Neuronal stem cell (in vitro differentiated cells): ENCODE data around the gene EPHA2.

ENCODE experiments used
- DNase-seq: peaks from one replicate; pipeline ENCODE4 v3.0.0-alpha.2; 2013; ENCODE audit warnings: low spot score
- H2AFZ ChIP-seq: one replicate; pipeline ENCODE4 v1.6.1; 2013; ENCODE audit warnings: mild to moderate bottlenecking, low read length, inconsistent platforms
- H2AK5ac ChIP-seq: 2 replicates; pipeline ENCODE4 v1.6.1; 2013; ENCODE audit warnings: low read depth, mild to moderate bottlenecking, inconsistent platforms, low read length, moderate library complexity, mixed read lengths
- H2BK120ac ChIP-seq: 2 replicates; pipeline ENCODE4 v1.6.1; 2013; ENCODE audit warnings: low read depth, mild to moderate bottlenecking, inconsistent platforms, low read length, moderate library complexity, mixed read lengths
- H2BK12ac ChIP-seq: one replicate; pipeline ENCODE4 v1.6.1; 2013; ENCODE audit warnings: low read length, inconsistent platforms
- H2BK15ac ChIP-seq: 2 replicates; pipeline ENCODE4 v1.6.1; 2013; ENCODE audit warnings: mild to moderate bottlenecking, low read length, inconsistent platforms, mixed read lengths
- H2BK5ac ChIP-seq: one replicate; pipeline ENCODE4 v1.6.1; 2013; ENCODE audit warnings: inconsistent platforms, mild to moderate bottlenecking, low read length, moderate library complexity
- H3K14ac ChIP-seq: one replicate; pipeline ENCODE4 v1.6.1; 2013; ENCODE audit warnings: low read length, inconsistent platforms
- H3K18ac ChIP-seq: 2 replicates; pipeline ENCODE4 v1.6.1; 2013; ENCODE audit warnings: low read length, inconsistent platforms
- H3K23ac ChIP-seq: 2 replicates; pipeline ENCODE4 v1.6.1; 2013; ENCODE audit warnings: low read depth, mild to moderate bottlenecking, mixed read lengths, low read length, inconsistent platforms; ENCODE audit not compliant: poor library complexity
- H3K27ac ChIP-seq: replicated peaks from 3 replicates; pipeline ENCODE4 v1.5.1; 2013; ENCODE audit warnings: low read length, inconsistent platforms
- H3K27me3 ChIP-seq, 3 experiments: 2 replicates each; pipeline ENCODE4 v1.6.1; 2013; ENCODE audit warnings: low read length in 3 of 3, mild to moderate bottlenecking in 2 of 3, inconsistent platforms in 1 of 3, low read depth in 1 of 3, mixed read lengths in 1 of 3, moderate library complexity in 1 of 3; ENCODE audit not compliant: control insufficient read depth in 3 of 3, insufficient read depth in 3 of 3
- H3K36me3 ChIP-seq, 2 donors: replicated peaks in 1 of 2; 2 replicates each; pipeline ENCODE4 v1.6.1; 2013; ENCODE audit warnings: low read length in 2 of 2; ENCODE audit not compliant: control insufficient read depth in 2 of 2, insufficient read depth in 2 of 2
- H3K4ac ChIP-seq: 2 replicates; pipeline ENCODE4 v1.6.1; 2013; ENCODE audit warnings: inconsistent platforms, mild to moderate bottlenecking, low read length, moderate library complexity
- H3K4me1 ChIP-seq, 2 donors: 1 replicate in 1 of 2; 2 replicates in 1 of 2; pipeline ENCODE4 v1.6.1; 2013; ENCODE audit warnings: low read length in 2 of 2, low read depth in 1 of 2; ENCODE audit not compliant: control insufficient read depth in 2 of 2, insufficient read depth in 1 of 2
- H3K4me2 ChIP-seq: one replicate; pipeline ENCODE4 v1.6.1; 2013; ENCODE audit warnings: mild to moderate bottlenecking, low read length, inconsistent platforms; ENCODE audit not compliant: insufficient read depth, poor library complexity, severe bottlenecking
- H3K4me3 ChIP-seq, 2 donors: 2 replicates each; pipeline ENCODE4 v1.5.1; 2013; ENCODE audit warnings: low read length in 2 of 2, mild to moderate bottlenecking in 2 of 2, inconsistent platforms in 1 of 2, moderate library complexity in 1 of 2
- H3K79me1 ChIP-seq: one replicate; pipeline ENCODE4 v1.6.1; 2013; ENCODE audit warnings: low read depth, mild to moderate bottlenecking, inconsistent platforms, low read length, moderate library complexity
- H3K9ac ChIP-seq: one replicate; pipeline ENCODE4 v1.6.1; 2013; ENCODE audit warnings: mild to moderate bottlenecking, low read depth, low read length, inconsistent platforms; ENCODE audit not compliant: poor library complexity
- H3K9me3 ChIP-seq, 2 donors: replicated peaks in 1 of 2; 2 replicates each; pipeline versions ENCODE3 to v1.6.1; 2013; ENCODE audit warnings: low read length in 2 of 2, mild to moderate bottlenecking in 2 of 2, inconsistent platforms in 1 of 2, low read depth in 1 of 2, mixed read lengths in 1 of 2, moderate library complexity in 1 of 2; ENCODE audit not compliant: control insufficient read depth in 2 of 2, insufficient read depth in 1 of 2
- H4K8ac ChIP-seq: one replicate; pipeline ENCODE4 v1.6.1; 2013; ENCODE audit warnings: low read depth, mild to moderate bottlenecking, inconsistent platforms, low read length, moderate library complexity
- H4K91ac ChIP-seq: one replicate; pipeline ENCODE4 v1.6.1; 2013; ENCODE audit warnings: low read length, low read depth, mild to moderate bottlenecking, inconsistent platforms; ENCODE audit not compliant: poor library complexity
- WGBS, 2 donors: extraction: QIAGEN DNeasy Blood & Tissue Kit; methylation state at CpG; one replicate each; pipeline ENCODE4 v1.1.7; 2013; ENCODE audit warnings: missing lambda C conversion rate in 2 of 2, mixed read lengths in 1 of 2; ENCODE audit not compliant: insufficient read length in 2 of 2, insufficient replicate concordance in 1 of 2; ENCODE audit errors: extremely low coverage in 2 of 2; 5-methylcytosine and 5-hydroxymethylcytosine counted together

The EPHA2 gene

GRCh38 chr1:16173447-16174260 lies 17.8 kb upstream of the EPHA2 start:
- H3K27ac ChIP-seq: peak overlapping the region; percentile 88
- H2BK12ac ChIP-seq: peak overlapping the region; percentile 98

GRCh38 chr1:16172964-16173446 lies 17.1 kb upstream of the EPHA2 start:
- Histone ChIP-seq H3K23ac (no peak overlapping the region), H2BK5ac (peak overlapping the region; percentile 96), H3K9me3 (no peaks in the 10 kb centered on the region), H2BK120ac (no peak overlapping the region), H4K8ac (no peak overlapping the region), H3K4me3 (no peak overlapping the region), H3K18ac (peak overlapping the region; percentile 97), H3K4ac (no peak overlapping the region), H3K9ac (no peak overlapping the region), H4K91ac (peak overlapping the region; percentile 73), H3K27ac (no peak overlapping the region), H2BK15ac (peak overlapping the region; percentile 79), H3K4me1 (peaks cover 28 to 32% of the 10 kb centered on the region in 2 donors), H2AFZ (peak overlapping the region; percentile 27), H3K36me3 (no peaks in the 10 kb centered on the region), H2BK12ac (peak overlapping the region; percentile 91), H3K14ac (no peak overlapping the region), H2AK5ac (peak overlapping the region; percentile 85), H3K79me1 (no peaks in the 10 kb centered on the region), H3K4me2 (no peak overlapping the region), H3K27me3 (no peaks in the 10 kb centered on the region)
- no peak for DNase-seq
- WGBS, 2 donors: no CpG with 5 or more reads among the region's 14 CpGs

More at GRCh38 chr1:16173447-16174260, 17.8 kb upstream of the EPHA2 start:
- no peaks in the 10 kb centered on the region for H3K27me3 ChIP-seq
- H3K4me2 ChIP-seq: no peak overlapping the region
- H4K8ac ChIP-seq: peak overlapping the region; percentile 52
- H2BK15ac ChIP-seq: peak overlapping the region; percentile 81
- no peaks in the 10 kb centered on the region for H3K9me3 ChIP-seq
- H3K36me3 ChIP-seq: no peaks in the 10 kb centered on the region
- H3K4me1 ChIP-seq: peaks cover 26 to 28% of the 10 kb centered on the region in 2 donors
- peak overlapping the region; percentile 87 for H3K4ac ChIP-seq
- H3K18ac ChIP-seq: peak overlapping the region; percentile 97
- peak overlapping the region; percentile 63 for H3K9ac ChIP-seq
- H2BK120ac ChIP-seq: peak overlapping the region; percentile 84
- H2BK5ac ChIP-seq: peak overlapping the region; percentile 96
- H2AFZ ChIP-seq: peak overlapping the region; percentile 27
- DNase-seq: no peak
- H4K91ac ChIP-seq: peak overlapping the region; percentile 76
- H3K23ac ChIP-seq: peak overlapping the region; percentile 13
- no peaks in the 10 kb centered on the region for H3K79me1 ChIP-seq
- WGBS, 2 donors: no CpG with 5 or more reads among the region's 12 CpGs
- H2AK5ac ChIP-seq: peak overlapping the region; percentile 98
- H3K14ac ChIP-seq: peak overlapping the region; percentile 83
- no peak overlapping the region for H3K4me3 ChIP-seq

GRCh38 chr1:16172218-16172830 lies 16.5 kb upstream of the EPHA2 start:
- Histone ChIP-seq H3K18ac (peak overlapping the region; percentile 90), H2BK12ac (peak overlapping the region; percentile 95), H4K8ac (no peak overlapping the region), H3K79me1 (no peaks in the 10 kb centered on the region), H2AK5ac (peak overlapping the region; percentile 95), H3K4me2 (no peak overlapping the region), H3K23ac (peak overlapping the region; percentile 19), H3K14ac (no peak overlapping the region), H3K4ac (no peak overlapping the region), H2AFZ (no peak overlapping the region), H2BK120ac (peak overlapping the region; percentile 21), H3K9ac (no peak overlapping the region), H3K4me3 (no peak overlapping the region), H3K36me3 (no peaks in the 10 kb centered on the region), H2BK5ac (no peak overlapping the region), H3K27ac (no peak overlapping the region), H3K27me3 (no peaks in the 10 kb centered on the region), H3K4me1 (peaks cover 28 to 33% of the 10 kb centered on the region in 2 donors), H3K9me3 (no peaks in the 10 kb centered on the region), H4K91ac (no peak overlapping the region), H2BK15ac (peak overlapping the region; percentile 83)
- DNase-seq: no peak
- whole genome bisulfite sequencing, 2 donors: no CpG with 5 or more reads among the region's 15 CpGs
